ENCODE data around the gene ASB5.

Gene ASB5

GRCh38 chr4:176276710-176277109 lies 7.7 kb upstream of the ASB5 start:
- H3K27me3 ChIP-seq (ENCODE audit: control insufficient read depth, insufficient read depth, low read length) = no peaks in the 10 kb centered on the region
- H3K4me3 ChIP-seq (ENCODE audit: low read depth, low read length) = no peak overlapping the region
- no peaks in the 10 kb centered on the region for H3K9me3 ChIP-seq (ENCODE audit: control insufficient read depth, insufficient read depth, low read length)
- H3K4me1 ChIP-seq (ENCODE audit: control insufficient read depth, insufficient read depth, low read length) = no peaks in the 10 kb centered on the region
- no peak overlapping the region for H3K9ac ChIP-seq (ENCODE audit: low read depth, low read length)
- H3K36me3 ChIP-seq (ENCODE audit: control insufficient read depth, insufficient read depth, low read length) = no peaks in the 10 kb centered on the region

- Histone ChIP-seq H3K9ac (ENCODE audit: low read depth, low read length) (no peak overlapping the region), H3K27me3 (ENCODE audit: control insufficient read depth, insufficient read depth, low read length) (no peaks in the 10 kb centered on the region), H3K9me3 (ENCODE audit: control insufficient read depth, insufficient read depth, low read length) (no peaks in the 10 kb centered on the region), H3K4me3 (ENCODE audit: low read depth, low read length) (no peak overlapping the region), H3K36me3 (ENCODE audit: control insufficient read depth, insufficient read depth, low read length) (no peaks in the 10 kb centered on the region), H3K4me1 (ENCODE audit: control insufficient read depth, insufficient read depth, low read length) (no peaks in the 10 kb centered on the region)
Measured at GRCh38 chr4:176274441-176274840, 5.4 kb upstream of the ASB5 start.

DNA sequence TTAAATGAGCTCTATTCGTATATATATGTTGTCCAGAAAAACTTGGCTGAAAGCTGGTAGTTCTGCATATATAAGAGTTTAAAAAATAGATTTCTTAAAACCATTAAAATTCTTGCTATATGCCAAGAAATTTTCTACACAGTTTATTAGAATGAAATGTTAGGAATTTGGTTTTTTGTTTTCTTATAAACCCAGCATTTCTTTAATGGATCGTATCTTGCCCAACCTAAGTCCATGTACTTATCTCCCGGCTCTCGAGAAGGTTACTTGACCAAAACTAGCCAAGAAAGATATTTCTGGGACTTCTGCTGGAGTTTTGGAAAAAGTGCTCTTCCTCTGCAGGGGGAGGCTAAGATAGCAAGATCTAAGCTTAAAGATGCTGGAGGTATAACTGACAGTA lies 4.7 kb upstream of the ASB5 start:
- no peak overlapping the region for H3K4me3 ChIP-seq (ENCODE audit: low read depth, low read length)
- H3K9ac ChIP-seq (ENCODE audit: low read depth, low read length) = no peak overlapping the region
- no peaks in the 10 kb centered on the region for H3K27me3 ChIP-seq (ENCODE audit: control insufficient read depth, insufficient read depth, low read length)
- no peaks in the 10 kb centered on the region for H3K9me3 ChIP-seq (ENCODE audit: control insufficient read depth, insufficient read depth, low read length)
- no peaks in the 10 kb centered on the region for H3K36me3 ChIP-seq (ENCODE audit: control insufficient read depth, insufficient read depth, low read length)
- no peaks in the 10 kb centered on the region for H3K4me1 ChIP-seq (ENCODE audit: control insufficient read depth, insufficient read depth, low read length)

DNA sequence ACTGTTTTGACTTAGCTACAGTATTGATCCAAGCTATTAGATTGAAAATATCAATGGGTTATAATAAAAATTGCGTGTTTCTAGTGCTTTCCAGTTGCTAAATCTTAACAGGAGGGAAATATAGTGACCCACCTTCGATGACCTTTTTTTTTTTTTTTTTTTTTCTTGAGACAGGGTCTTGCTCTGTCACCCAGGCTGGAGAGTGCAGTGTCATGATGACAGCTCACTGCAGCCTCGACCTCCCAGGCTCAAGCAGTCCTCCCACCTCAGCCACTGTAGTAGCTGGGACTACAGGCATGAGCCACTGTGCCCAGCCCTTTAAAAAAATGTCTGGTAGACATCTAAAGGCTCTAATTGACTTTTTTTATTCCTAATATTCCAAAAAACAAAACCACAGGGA lies 3.8 kb upstream of the ASB5 start:
- Histone ChIP-seq H3K27me3 (ENCODE audit: control insufficient read depth, insufficient read depth, low read length) (no peaks in the 10 kb centered on the region), H3K4me3 (ENCODE audit: low read depth, low read length) (no peak overlapping the region), H3K36me3 (ENCODE audit: control insufficient read depth, insufficient read depth, low read length) (no peaks in the 10 kb centered on the region), H3K4me1 (ENCODE audit: control insufficient read depth, insufficient read depth, low read length) (no peaks in the 10 kb centered on the region), H3K9me3 (ENCODE audit: control insufficient read depth, insufficient read depth, low read length) (no peaks in the 10 kb centered on the region), H3K9ac (ENCODE audit: low read depth, low read length) (no peak overlapping the region)

DNA sequence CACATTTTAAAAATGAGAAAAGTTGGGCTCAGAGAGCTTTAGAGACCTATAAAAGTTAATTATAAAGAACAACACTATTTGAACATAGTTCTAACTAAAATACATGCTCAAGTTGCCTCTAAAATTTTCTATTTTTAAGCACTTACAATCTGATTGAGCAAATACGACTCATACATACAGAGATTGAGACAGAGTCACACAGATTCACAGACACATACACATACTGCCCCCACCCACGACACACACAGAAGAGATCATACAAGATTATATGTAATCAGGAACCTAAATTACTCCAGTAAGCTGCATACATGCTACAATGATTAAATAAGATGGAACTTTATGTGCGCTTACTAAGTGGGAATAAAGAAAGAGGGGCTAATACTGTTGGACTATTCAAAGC lies 2.7 kb upstream of the ASB5 start:
- Histone ChIP-seq H3K4me1 (ENCODE audit: control insufficient read depth, insufficient read depth, low read length) (no peaks in the 10 kb centered on the region), H3K9ac (ENCODE audit: low read depth, low read length) (no peak overlapping the region), H3K9me3 (ENCODE audit: control insufficient read depth, insufficient read depth, low read length) (no peaks in the 10 kb centered on the region), H3K27me3 (ENCODE audit: control insufficient read depth, insufficient read depth, low read length) (no peaks in the 10 kb centered on the region), H3K36me3 (ENCODE audit: control insufficient read depth, insufficient read depth, low read length) (no peaks in the 10 kb centered on the region), H3K4me3 (ENCODE audit: low read depth, low read length) (no peak overlapping the region)

- Histone ChIP-seq H3K36me3 (ENCODE audit: control insufficient read depth, insufficient read depth, low read length) (no peaks in the 10 kb centered on the region), H3K4me1 (ENCODE audit: control insufficient read depth, insufficient read depth, low read length) (no peaks in the 10 kb centered on the region), H3K4me3 (ENCODE audit: low read depth, low read length) (no peak overlapping the region), H3K9ac (ENCODE audit: low read depth, low read length) (no peak overlapping the region), H3K9me3 (ENCODE audit: control insufficient read depth, insufficient read depth, low read length) (no peaks in the 10 kb centered on the region), H3K27me3 (ENCODE audit: control insufficient read depth, insufficient read depth, low read length) (no peaks in the 10 kb centered on the region)
Measured at GRCh38 chr4:176270669-176271068, 1.6 kb upstream of the ASB5 start.

DNA sequence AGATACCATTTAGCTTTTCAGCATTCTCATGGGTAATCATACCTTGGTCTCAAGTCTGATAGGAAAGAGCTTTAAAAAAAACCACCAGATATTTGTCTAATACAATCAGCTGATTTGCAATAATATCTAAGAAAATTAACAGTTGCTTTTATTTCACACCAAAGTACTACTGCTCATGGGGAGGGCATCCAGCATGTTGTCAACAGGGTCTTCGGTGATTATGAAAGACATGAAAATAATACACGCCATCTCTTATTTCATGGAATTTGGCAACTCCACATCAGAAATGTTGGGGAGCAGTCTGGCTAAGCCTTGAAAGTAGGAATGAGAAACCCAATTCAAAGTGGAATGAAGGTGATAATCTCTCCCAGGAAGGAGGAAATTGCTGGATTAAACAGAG lies 3.0 kb downstream of the ASB5 start:
- Histone ChIP-seq H3K4me3 (ENCODE audit: low read depth, low read length) (no peak overlapping the region), H3K27me3 (ENCODE audit: control insufficient read depth, insufficient read depth, low read length) (no peaks in the 10 kb centered on the region), H3K4me1 (ENCODE audit: control insufficient read depth, insufficient read depth, low read length) (no peaks in the 10 kb centered on the region), H3K9me3 (ENCODE audit: control insufficient read depth, insufficient read depth, low read length) (no peaks in the 10 kb centered on the region), H3K36me3 (ENCODE audit: control insufficient read depth, insufficient read depth, low read length) (no peaks in the 10 kb centered on the region), H3K9ac (ENCODE audit: low read depth, low read length) (no peak overlapping the region)

GRCh38 chr4:176262243-176262642 lies 6.8 kb downstream of the ASB5 start:
- Histone ChIP-seq H3K27me3 (ENCODE audit: control insufficient read depth, insufficient read depth, low read length) (no peaks in the 10 kb centered on the region), H3K9me3 (ENCODE audit: control insufficient read depth, insufficient read depth, low read length) (no peaks in the 10 kb centered on the region), H3K4me1 (ENCODE audit: control insufficient read depth, insufficient read depth, low read length) (no peaks in the 10 kb centered on the region), H3K36me3 (ENCODE audit: control insufficient read depth, insufficient read depth, low read length) (no peaks in the 10 kb centered on the region), H3K4me3 (ENCODE audit: low read depth, low read length) (no peak overlapping the region), H3K9ac (ENCODE audit: low read depth, low read length) (no peak overlapping the region)

DNA sequence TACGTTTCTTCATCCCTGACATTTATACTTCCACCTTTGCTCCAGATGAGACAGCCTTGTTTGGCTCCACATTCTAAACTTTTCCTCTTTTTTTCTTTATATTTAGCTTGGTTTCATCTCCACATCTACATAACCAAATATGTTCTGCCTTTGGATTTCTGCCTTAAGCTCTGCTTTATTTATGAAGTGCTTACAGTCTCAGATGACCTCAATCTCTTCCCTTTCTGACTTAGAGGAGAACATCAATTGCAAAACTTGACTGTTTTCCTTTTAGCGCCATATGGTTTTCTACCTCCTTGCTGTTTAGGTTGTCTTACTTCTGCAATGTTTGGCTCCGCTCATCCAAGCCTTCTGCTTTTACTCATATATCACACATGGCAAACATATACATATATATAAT lies 7.5 kb downstream of the ASB5 start:
- H3K36me3 ChIP-seq (ENCODE audit: control insufficient read depth, insufficient read depth, low read length) = no peaks in the 10 kb centered on the region
- H3K4me3 ChIP-seq (ENCODE audit: low read depth, low read length) = no peak overlapping the region
- no peaks in the 10 kb centered on the region for H3K4me1 ChIP-seq (ENCODE audit: control insufficient read depth, insufficient read depth, low read length)
- H3K27me3 ChIP-seq (ENCODE audit: control insufficient read depth, insufficient read depth, low read length) = no peaks in the 10 kb centered on the region
- H3K9ac ChIP-seq (ENCODE audit: low read depth, low read length) = no peak overlapping the region
- H3K9me3 ChIP-seq (ENCODE audit: control insufficient read depth, insufficient read depth, low read length) = no peaks in the 10 kb centered on the region

GRCh38 chr4:176261018-176261417 lies 8.0 kb downstream of the ASB5 start:
- H3K36me3 ChIP-seq (ENCODE audit: control insufficient read depth, insufficient read depth, low read length) = no peaks in the 10 kb centered on the region
- no peak overlapping the region for H3K4me3 ChIP-seq (ENCODE audit: low read depth, low read length)
- H3K9me3 ChIP-seq (ENCODE audit: control insufficient read depth, insufficient read depth, low read length) = no peaks in the 10 kb centered on the region
- H3K27me3 ChIP-seq (ENCODE audit: control insufficient read depth, insufficient read depth, low read length) = no peaks in the 10 kb centered on the region
- no peak overlapping the region for H3K9ac ChIP-seq (ENCODE audit: low read depth, low read length)
- no peaks in the 10 kb centered on the region for H3K4me1 ChIP-seq (ENCODE audit: control insufficient read depth, insufficient read depth, low read length)

DNA sequence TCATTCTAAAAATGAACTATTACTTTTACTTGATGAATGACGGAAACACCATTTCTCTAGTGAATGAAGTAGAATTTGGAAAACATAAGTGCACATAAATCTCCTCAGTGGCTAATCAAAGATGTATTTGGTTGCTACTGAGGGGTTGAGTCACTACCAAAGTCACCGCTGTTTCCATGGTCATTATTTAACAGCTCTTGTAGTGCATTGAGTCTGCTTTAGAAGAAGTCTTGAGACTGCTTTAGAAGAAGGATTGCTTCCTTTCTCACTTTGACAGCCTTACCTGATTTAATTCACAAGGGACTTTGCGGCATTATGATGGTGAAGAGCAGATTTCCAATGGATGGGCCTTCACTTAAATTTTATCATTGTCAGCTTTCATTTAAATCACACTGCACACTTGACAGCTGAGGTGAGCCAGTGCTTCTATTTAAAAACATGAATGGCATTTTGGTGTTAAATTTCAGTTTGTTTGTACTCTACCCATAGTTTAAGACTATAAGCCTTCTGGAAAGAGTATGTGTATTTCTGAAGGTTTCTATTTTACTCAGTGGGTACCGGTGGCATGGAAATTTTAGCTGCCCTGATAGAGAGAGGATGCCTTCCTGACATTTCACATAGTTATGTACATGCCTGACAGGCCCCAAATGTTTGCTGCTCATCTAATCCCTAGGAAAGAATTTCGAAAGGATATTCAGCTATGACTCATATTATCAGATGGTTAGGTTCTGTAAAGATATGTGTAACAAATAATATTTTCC lies 9.5 kb downstream of the ASB5 start:
- Histone ChIP-seq H3K4me1 (ENCODE audit: control insufficient read depth, insufficient read depth, low read length) (no peaks in the 10 kb centered on the region), H3K4me3 (ENCODE audit: low read depth, low read length) (no peak overlapping the region), H3K9me3 (ENCODE audit: control insufficient read depth, insufficient read depth, low read length) (no peaks in the 10 kb centered on the region), H3K36me3 (ENCODE audit: control insufficient read depth, insufficient read depth, low read length) (no peaks in the 10 kb centered on the region), H3K27me3 (ENCODE audit: control insufficient read depth, insufficient read depth, low read length) (no peaks in the 10 kb centered on the region), H3K9ac (ENCODE audit: low read depth, low read length) (no peak overlapping the region)

DNA sequence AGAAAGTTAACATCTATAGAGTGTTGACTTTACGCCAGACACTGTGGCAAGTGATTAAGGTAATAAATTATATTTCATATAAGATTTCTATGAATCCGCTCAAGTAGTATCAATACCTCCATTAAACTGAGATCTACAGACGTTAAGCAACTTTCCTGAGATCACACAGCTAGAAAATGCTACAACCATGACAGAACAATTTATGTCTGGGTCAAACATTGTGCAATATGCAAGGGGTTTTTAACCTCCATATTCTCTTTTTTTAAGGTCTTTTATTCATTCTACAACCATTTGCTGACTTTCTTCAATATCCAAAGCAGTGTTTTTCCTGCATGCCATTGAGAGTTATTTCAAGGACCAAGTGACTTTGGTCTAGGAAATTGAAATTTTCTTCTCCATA lies 10.9 kb downstream of the ASB5 start:
- Histone ChIP-seq H3K4me1 (ENCODE audit: control insufficient read depth, insufficient read depth, low read length) (no peaks in the 10 kb centered on the region), H3K9me3 (ENCODE audit: control insufficient read depth, insufficient read depth, low read length) (no peaks in the 10 kb centered on the region), H3K4me3 (ENCODE audit: low read depth, low read length) (no peak overlapping the region)

More for the DNA sequence above, 10.9 kb downstream of the ASB5 start:
- Histone ChIP-seq H3K9ac (ENCODE audit: low read depth, low read length) (no peak overlapping the region), H3K27me3 (ENCODE audit: control insufficient read depth, insufficient read depth, low read length) (no peaks in the 10 kb centered on the region), H3K36me3 (ENCODE audit: control insufficient read depth, insufficient read depth, low read length) (no peaks in the 10 kb centered on the region)
